ENCODE measurements around the gene HS6ST3. TPM values are rescaled to one million over a fixed set of nuclear protein-coding genes. Genes with fewer than 3 reads are reported as not detected.

HS6ST3 gene
- total RNA-seq, 2 experiments from 2014 or later, result not detected

DNA sequence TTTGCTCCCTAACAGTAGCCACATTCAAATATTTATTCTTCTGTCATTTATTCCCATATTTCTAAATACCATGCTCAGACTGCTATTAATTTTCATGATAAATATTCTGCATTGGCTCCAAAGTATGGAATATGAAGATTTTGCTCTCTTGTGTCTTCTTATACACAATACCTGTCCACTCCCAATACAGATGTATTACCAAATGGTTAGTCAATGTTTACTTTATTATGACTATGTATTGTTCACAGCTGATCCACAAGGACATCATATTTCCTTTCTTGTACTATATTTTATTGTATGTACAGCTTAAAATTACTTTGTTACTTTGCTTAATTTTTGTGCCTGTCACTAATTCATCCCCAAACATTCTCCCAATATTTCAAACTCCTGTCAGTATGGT is 582.1 kb downstream of the HS6ST3 start:
- CTCF ChIA-PET, result no interaction called here
- no peak overlapping the region for H3K4me3 Mint-ChIP-seq
- H3K4me1 Mint-ChIP-seq (ENCODE audit: low read depth), result no peaks in the 10 kb centered on the region
- no peak overlapping the region for H3K27ac Mint-ChIP-seq
- H3K9me3 Mint-ChIP-seq (ENCODE audit: insufficient read depth), result peaks cover 15% of the 10 kb centered on the region
- H3K27me3 Mint-ChIP-seq (ENCODE audit: low read depth), result no peaks in the 10 kb centered on the region
- POLR2A ChIA-PET, result no interaction called here
- no peak for ATAC-seq
- DNase-seq, result no peak
- no peaks in the 10 kb centered on the region for H3K36me3 Mint-ChIP-seq (ENCODE audit: low read depth)

DNA sequence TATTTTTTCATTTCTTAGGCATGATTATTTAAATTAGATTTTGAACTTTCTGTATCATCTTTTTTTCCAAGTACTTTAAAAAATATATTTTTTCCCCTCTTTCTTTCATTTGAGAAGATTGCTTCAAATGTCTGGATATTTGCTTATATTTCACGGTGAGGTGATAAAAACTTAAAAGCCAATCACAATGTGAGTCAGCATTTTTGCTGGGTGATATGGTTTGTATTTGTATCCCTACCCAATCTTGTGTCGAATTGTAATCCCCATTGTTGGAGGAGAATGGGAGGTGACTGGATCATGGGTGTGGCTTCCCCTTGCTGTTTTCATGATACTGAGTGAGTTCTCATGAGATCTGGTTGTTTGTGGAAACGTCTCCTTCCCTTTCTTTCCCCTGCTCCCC is 583.9 kb downstream of the HS6ST3 start:
- H3K27ac Mint-ChIP-seq, result no peak overlapping the region
- peaks cover 9% of the 10 kb centered on the region for H3K9me3 Mint-ChIP-seq (ENCODE audit: insufficient read depth)
- H3K36me3 Mint-ChIP-seq (ENCODE audit: low read depth), result no peaks in the 10 kb centered on the region
- H3K27me3 Mint-ChIP-seq (ENCODE audit: low read depth), result no peaks in the 10 kb centered on the region
- ChIA-PET POLR2A (no interaction called here), CTCF (no interaction called here)
- ATAC-seq (no peak), DNase-seq (no peak)
- no peak overlapping the region for H3K4me3 Mint-ChIP-seq
- H3K4me1 Mint-ChIP-seq (ENCODE audit: low read depth), result no peaks in the 10 kb centered on the region

GRCh38 chr13:96677029-96677428 is 587.1 kb downstream of the HS6ST3 start:
- H3K4me1 Mint-ChIP-seq (ENCODE audit: low read depth), result no peaks in the 10 kb centered on the region
- ChIA-PET POLR2A (no interaction called here), CTCF (no interaction called here)
- ATAC-seq, result no peak
- no peak overlapping the region for H3K4me3 Mint-ChIP-seq
- H3K27me3 Mint-ChIP-seq (ENCODE audit: low read depth), result no peaks in the 10 kb centered on the region
- H3K36me3 Mint-ChIP-seq (ENCODE audit: low read depth), result no peaks in the 10 kb centered on the region
- DNase-seq, result no peak
- H3K27ac Mint-ChIP-seq, result no peak overlapping the region
- peaks cover 13% of the 10 kb centered on the region for H3K9me3 Mint-ChIP-seq (ENCODE audit: insufficient read depth)

DNA sequence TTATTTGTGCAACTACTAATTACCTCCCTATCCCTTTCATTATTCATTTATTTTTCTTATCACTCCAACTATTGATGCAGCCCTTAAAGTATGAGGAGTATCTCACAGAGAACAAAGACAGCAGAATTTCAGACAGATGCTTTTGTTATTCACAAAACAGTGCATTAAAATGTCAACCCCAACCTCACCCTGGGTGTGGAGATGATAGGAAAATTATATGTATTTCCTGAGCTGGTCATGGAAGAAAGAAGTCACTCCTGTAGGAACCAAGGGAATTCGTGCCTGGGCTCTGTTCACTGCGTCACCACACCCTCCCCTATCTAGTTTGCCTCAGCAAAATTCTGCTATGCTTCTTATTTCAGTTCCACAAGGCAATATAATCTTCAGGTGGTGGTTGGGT is 588.9 kb downstream of the HS6ST3 start:
- Mint-ChIP-seq H3K36me3 (ENCODE audit: low read depth) (no peaks in the 10 kb centered on the region), H3K27me3 (ENCODE audit: low read depth) (no peaks in the 10 kb centered on the region), H3K27ac (no peak overlapping the region), H3K4me3 (no peak overlapping the region), H3K9me3 (ENCODE audit: insufficient read depth) (peaks cover 9% of the 10 kb centered on the region), H3K4me1 (ENCODE audit: low read depth) (no peaks in the 10 kb centered on the region)
- ChIA-PET POLR2A (no interaction called here), CTCF (no interaction called here)
- no peak for ATAC-seq
- no peak for DNase-seq

DNA sequence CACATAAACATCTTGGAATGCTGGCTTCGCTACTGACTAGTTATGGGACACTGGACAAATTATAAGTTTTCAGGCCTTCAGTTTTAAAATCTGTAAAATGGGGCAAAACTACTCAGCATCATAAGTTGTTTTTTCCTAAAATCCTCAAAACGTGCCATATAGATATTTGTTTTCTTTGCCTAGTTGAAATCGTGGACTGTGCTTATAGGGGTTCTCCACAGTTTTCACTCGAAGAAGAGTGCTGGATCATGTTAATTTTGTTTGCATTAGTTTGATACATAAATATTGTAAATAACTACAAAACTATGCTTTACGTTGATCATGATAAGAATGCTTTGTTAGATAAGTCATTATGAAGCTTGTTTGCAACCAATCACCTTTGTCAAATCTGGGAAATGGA is 591.0 kb downstream of the HS6ST3 start:
- no peak for DNase-seq
- POLR2A ChIA-PET, result no interaction called here
- H3K9me3 Mint-ChIP-seq (ENCODE audit: insufficient read depth), result peaks cover 9% of the 10 kb centered on the region
- CTCF ChIA-PET, result no interaction called here
- H3K27me3 Mint-ChIP-seq (ENCODE audit: low read depth), result no peaks in the 10 kb centered on the region
- no peak for ATAC-seq
- H3K27ac Mint-ChIP-seq, result no peak overlapping the region
- no peaks in the 10 kb centered on the region for H3K36me3 Mint-ChIP-seq (ENCODE audit: low read depth)
- H3K4me3 Mint-ChIP-seq, result no peak overlapping the region
- no peaks in the 10 kb centered on the region for H3K4me1 Mint-ChIP-seq (ENCODE audit: low read depth)

- Mint-ChIP-seq H3K9me3 (ENCODE audit: insufficient read depth) (peaks cover 9% of the 10 kb centered on the region), H3K27me3 (ENCODE audit: low read depth) (no peaks in the 10 kb centered on the region), H3K27ac (no peak overlapping the region), H3K36me3 (ENCODE audit: low read depth) (no peaks in the 10 kb centered on the region), H3K4me3 (no peak overlapping the region), H3K4me1 (ENCODE audit: low read depth) (no peaks in the 10 kb centered on the region)
- no peak for ATAC-seq
- CTCF ChIA-PET, result no interaction called here
- POLR2A ChIA-PET, result no interaction called here
- no peak for DNase-seq
Observed at GRCh38 chr13:96681766-96682165, 591.9 kb downstream of the HS6ST3 start.

GRCh38 chr13:96684469-96684868 is 594.6 kb downstream of the HS6ST3 start:
- no peaks in the 10 kb centered on the region for H3K36me3 Mint-ChIP-seq (ENCODE audit: low read depth)
- POLR2A ChIA-PET, result no interaction called here
- H3K9me3 Mint-ChIP-seq (ENCODE audit: insufficient read depth), result peaks cover 14% of the 10 kb centered on the region
- no peaks in the 10 kb centered on the region for H3K27me3 Mint-ChIP-seq (ENCODE audit: low read depth)
- H3K4me3 Mint-ChIP-seq, result no peak overlapping the region
- no peak overlapping the region for H3K27ac Mint-ChIP-seq
- CTCF ChIA-PET, result no interaction called here
- H3K4me1 Mint-ChIP-seq (ENCODE audit: low read depth), result no peaks in the 10 kb centered on the region
- no peak for ATAC-seq
- DNase-seq, result no peak

DNA sequence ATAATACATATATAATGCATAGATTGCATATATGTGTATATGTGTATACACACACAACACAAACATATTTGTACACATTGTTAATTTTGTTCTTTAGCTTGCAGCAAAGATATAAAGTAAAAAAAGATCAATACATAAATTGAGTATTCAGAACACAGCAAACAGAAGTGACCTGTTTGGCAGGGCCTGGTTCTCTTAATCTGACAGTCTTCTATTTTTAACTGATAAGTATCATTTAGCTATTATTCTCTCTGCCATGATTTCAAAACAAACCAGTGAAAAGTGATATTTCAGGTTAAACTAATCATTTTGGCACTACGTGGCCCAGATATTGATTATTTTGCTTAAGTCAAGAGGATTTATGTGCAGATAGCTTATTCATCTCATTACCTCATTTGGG is 595.0 kb downstream of the HS6ST3 start:
- Mint-ChIP-seq H3K9me3 (ENCODE audit: insufficient read depth) (peaks cover 14% of the 10 kb centered on the region), H3K27me3 (ENCODE audit: low read depth) (no peaks in the 10 kb centered on the region), H3K27ac (no peak overlapping the region), H3K4me1 (ENCODE audit: low read depth) (no peaks in the 10 kb centered on the region), H3K4me3 (no peak overlapping the region), H3K36me3 (ENCODE audit: low read depth) (no peaks in the 10 kb centered on the region)
- no peak for DNase-seq
- POLR2A ChIA-PET, result no interaction called here
- no peak for ATAC-seq
- CTCF ChIA-PET, result no interaction called here

GRCh38 chr13:96686286-96686685 is 596.4 kb downstream of the HS6ST3 start:
- H3K4me1 Mint-ChIP-seq (ENCODE audit: low read depth), result no peaks in the 10 kb centered on the region
- ATAC-seq, result no peak
- CTCF ChIA-PET, result no interaction called here

DNA sequence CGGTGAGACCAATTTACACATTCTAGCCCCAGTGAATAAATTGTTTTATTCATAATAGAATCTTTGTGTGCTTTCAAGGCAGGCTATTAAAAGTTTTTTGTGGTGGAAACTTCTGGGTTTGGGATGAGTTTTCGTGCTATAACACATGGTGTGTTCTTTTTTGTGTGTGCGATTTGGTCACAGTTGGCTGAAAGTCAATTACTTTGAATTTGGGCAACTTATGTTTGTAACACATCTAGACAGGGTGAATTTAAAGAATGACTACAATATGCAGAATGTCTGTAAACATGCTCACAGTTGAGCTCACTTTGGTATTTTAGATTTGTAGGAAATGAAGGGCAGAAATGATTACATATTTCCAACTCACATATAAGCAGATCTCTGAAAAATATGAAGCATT is 597.3 kb downstream of the HS6ST3 start:
- H3K9me3 Mint-ChIP-seq (ENCODE audit: insufficient read depth), result peaks cover 8% of the 10 kb centered on the region
- ChIA-PET POLR2A (no interaction called here), CTCF (no interaction called here)
- no peak for ATAC-seq
- no peaks in the 10 kb centered on the region for H3K27me3 Mint-ChIP-seq (ENCODE audit: low read depth)
- H3K27ac Mint-ChIP-seq, result no peak overlapping the region
- H3K4me1 Mint-ChIP-seq (ENCODE audit: low read depth), result no peaks in the 10 kb centered on the region
- no peaks in the 10 kb centered on the region for H3K36me3 Mint-ChIP-seq (ENCODE audit: low read depth)
- no peak overlapping the region for H3K4me3 Mint-ChIP-seq
- DNase-seq, result no peak

More at GRCh38 chr13:96686286-96686685, 596.4 kb downstream of the HS6ST3 start:
- H3K27ac Mint-ChIP-seq, result no peak overlapping the region
- H3K9me3 Mint-ChIP-seq (ENCODE audit: insufficient read depth), result peaks cover 14% of the 10 kb centered on the region
- POLR2A ChIA-PET, result no interaction called here
- H3K27me3 Mint-ChIP-seq (ENCODE audit: low read depth), result no peaks in the 10 kb centered on the region
- H3K4me3 Mint-ChIP-seq, result no peak overlapping the region
- DNase-seq, result no peak
- H3K36me3 Mint-ChIP-seq (ENCODE audit: low read depth), result no peaks in the 10 kb centered on the region

- no peaks in the 10 kb centered on the region for H3K36me3 Mint-ChIP-seq (ENCODE audit: low read depth)
- H3K9me3 Mint-ChIP-seq (ENCODE audit: insufficient read depth), result peaks cover 5% of the 10 kb centered on the region
- ChIA-PET POLR2A (no interaction called here), CTCF (no interaction called here)
- no peaks in the 10 kb centered on the region for H3K4me1 Mint-ChIP-seq (ENCODE audit: low read depth)
- no peak for ATAC-seq
- no peaks in the 10 kb centered on the region for H3K27me3 Mint-ChIP-seq (ENCODE audit: low read depth)
- no peak for DNase-seq
- no peak overlapping the region for H3K4me3 Mint-ChIP-seq
- no peak overlapping the region for H3K27ac Mint-ChIP-seq
Observed at GRCh38 chr13:96690998-96691397, 601.1 kb downstream of the HS6ST3 start.

DNA sequence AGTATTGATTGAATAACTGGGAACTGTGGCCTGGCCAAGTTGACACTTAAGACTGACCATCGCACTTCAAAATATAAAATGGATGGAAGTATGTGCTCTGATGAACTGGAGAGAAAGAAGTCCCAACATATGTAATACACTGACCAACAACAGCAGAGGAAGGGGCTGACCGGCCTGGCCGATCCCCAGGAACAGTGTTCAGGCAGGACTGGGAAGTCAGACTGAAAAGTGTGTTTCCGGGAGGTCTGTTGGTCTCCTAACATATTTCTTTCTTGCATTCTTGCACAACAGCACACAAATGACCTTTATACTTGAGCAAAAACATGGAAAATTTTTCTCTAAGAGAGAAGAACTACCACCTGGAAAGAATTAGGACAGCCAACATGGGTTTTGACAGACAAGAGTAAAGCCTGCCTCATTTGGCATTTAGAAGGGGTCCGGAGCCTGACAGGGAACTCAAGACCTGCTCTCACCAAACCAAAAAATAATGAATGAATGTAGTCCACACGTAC is 606.5 kb downstream of the HS6ST3 start:
- H3K9me3 Mint-ChIP-seq (ENCODE audit: insufficient read depth), result peaks cover 3% of the 10 kb centered on the region
- no peak overlapping the region for H3K4me3 Mint-ChIP-seq
- POLR2A ChIA-PET, result no interaction called here
- no peaks in the 10 kb centered on the region for H3K4me1 Mint-ChIP-seq (ENCODE audit: low read depth)
- CTCF ChIA-PET, result no interaction called here
- ATAC-seq (no peak), DNase-seq (no peak)
- H3K27ac Mint-ChIP-seq, result no peak overlapping the region
- H3K36me3 Mint-ChIP-seq (ENCODE audit: low read depth), result no peaks in the 10 kb centered on the region
- H3K27me3 Mint-ChIP-seq (ENCODE audit: low read depth), result no peaks in the 10 kb centered on the region

DNA sequence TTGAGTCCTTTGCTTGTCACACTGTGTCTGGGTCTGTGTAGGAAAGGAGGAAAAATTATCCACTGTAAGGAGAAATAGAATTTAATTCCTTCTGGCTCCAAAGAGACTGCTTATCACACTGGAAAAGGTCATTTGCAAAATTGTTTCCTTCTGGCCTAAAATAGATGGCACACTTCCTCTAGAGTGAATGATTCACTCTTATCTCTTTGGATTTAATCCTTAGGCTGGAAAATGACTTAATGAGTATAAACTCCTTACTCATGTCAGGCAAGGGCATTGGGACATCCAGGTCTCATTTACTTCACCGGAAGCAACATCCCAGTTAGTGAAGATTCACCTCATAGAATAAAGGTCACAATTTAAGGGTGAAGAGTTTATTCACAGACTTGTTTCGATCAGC is 610.8 kb downstream of the HS6ST3 start:
- POLR2A ChIA-PET, result no interaction called here
- no peaks in the 10 kb centered on the region for H3K36me3 Mint-ChIP-seq (ENCODE audit: low read depth)
- CTCF ChIA-PET, result no interaction called here

More for the DNA sequence above, 610.8 kb downstream of the HS6ST3 start:
- H3K4me3 Mint-ChIP-seq, result no peak overlapping the region
- H3K9me3 Mint-ChIP-seq (ENCODE audit: insufficient read depth), result peaks cover 5% of the 10 kb centered on the region
- DNase-seq (no peak), ATAC-seq (no peak)
- no peak overlapping the region for H3K27ac Mint-ChIP-seq
- no peaks in the 10 kb centered on the region for H3K4me1 Mint-ChIP-seq (ENCODE audit: low read depth)
- H3K27me3 Mint-ChIP-seq (ENCODE audit: low read depth), result no peaks in the 10 kb centered on the region

Measured in activated CD8-positive, alpha-beta T cell treated with anti-CD3 and anti-CD28 coated beads, Interleukin-2, amount 10 ng/mL, durations not matched to agents 7 days and 5 days (primary cell).